Stimulated activated CD8-positive, alpha-beta memory T cell treated with anti-CD3 and anti-CD28 coated beads, Interleukin-12 subunit alpha, Interleukin-12 subunit beta, amount 100 ng/mL, for 24 hours (primary cell): ENCODE results near the gene INTS4.
"Not testable (repeated sequence)": the region's sequence is repeated elsewhere in the genome, so short reads cannot be mapped to it uniquely, and the experiment has no call there.

Experiments
- DNase-seq: peaks from one replicate; pipeline ENCODE4 v3.0.0-alpha.2; 2020; ENCODE audit errors: extremely low read depth

Gene INTS4

GRCh38 chr11:78022397-78023396 lies 28.2 kb upstream of the INTS4 start, which contains the start of gene KCTD14:
TSS of gene KCTD14 (minus strand) at chr11:78023276. CDS start at chr11:78023249, 27 bp downstream.
- DNase-seq = no peak

GRCh38 chr11:78021611-78022010 lies 27.1 kb upstream of the INTS4 start:
- DNase-seq = no peak

GRCh38 chr11:78020246-78020645 lies 25.8 kb upstream of the INTS4 start:
- no peak for DNase-seq

- DNase-seq = no peak
Observed at GRCh38 chr11:78019808-78020207, 25.3 kb upstream of the INTS4 start.

GRCh38 chr11:78015878-78016277 lies 21.4 kb upstream of the INTS4 start:
- no peak for DNase-seq

- DNase-seq = not testable (repeated sequence)
Observed at GRCh38 chr11:78014937-78015520, 20.6 kb upstream of the INTS4 start.

- no peak for DNase-seq
Observed at GRCh38 chr11:78011301-78011700, 16.8 kb upstream of the INTS4 start.

GRCh38 chr11:78010755-78011154 lies 16.3 kb upstream of the INTS4 start:
- DNase-seq = no peak

GRCh38 chr11:78010304-78010703 lies 15.8 kb upstream of the INTS4 start:
- DNase-seq = no peak

GRCh38 chr11:78009062-78009461 lies 14.6 kb upstream of the INTS4 start:
- no peak for DNase-seq

- DNase-seq = no peak
Observed at GRCh38 chr11:78000193-78000592, 5.7 kb upstream of the INTS4 start.

GRCh38 chr11:77999446-78000030 lies 5.1 kb upstream of the INTS4 start:
- no peak for DNase-seq

- no peak for DNase-seq
Observed at GRCh38 chr11:77993902-77994301, 566 bp downstream of the INTS4 start.

- DNase-seq = no peak
Observed at GRCh38 chr11:77990981-77991380, 3.5 kb downstream of the INTS4 start.

- DNase-seq = not testable (repeated sequence)
Observed at GRCh38 chr11:77986456-77986855, 8.0 kb downstream of the INTS4 start.

- no peak for DNase-seq
Observed at GRCh38 chr11:77981346-77981947, 13.0 kb downstream of the INTS4 start.

GRCh38 chr11:77968337-77968736 lies 26.1 kb downstream of the INTS4 start:
- no peak for DNase-seq

GRCh38 chr11:77967753-77968152 lies 26.7 kb downstream of the INTS4 start:
- no peak for DNase-seq

- no peak for DNase-seq
Observed at GRCh38 chr11:77967121-77967520, 27.3 kb downstream of the INTS4 start.

GRCh38 chr11:77966338-77966737 lies 28.1 kb downstream of the INTS4 start:
- DNase-seq = no peak

GRCh38 chr11:77959434-77959833 lies 35.0 kb downstream of the INTS4 start:
- no peak for DNase-seq

GRCh38 chr11:77958583-77959177 lies 35.8 kb downstream of the INTS4 start:
- not testable (repeated sequence) for DNase-seq
